ENCODE data around the gene ULK1. TPM values are rescaled to one million over a fixed set of nuclear protein-coding genes. Genes with fewer than 3 reads are reported as not detected.

The ULK1 gene
- polyA plus RNA-seq, 1 donor from 2014 or later: 19.0 TPM

DNA sequence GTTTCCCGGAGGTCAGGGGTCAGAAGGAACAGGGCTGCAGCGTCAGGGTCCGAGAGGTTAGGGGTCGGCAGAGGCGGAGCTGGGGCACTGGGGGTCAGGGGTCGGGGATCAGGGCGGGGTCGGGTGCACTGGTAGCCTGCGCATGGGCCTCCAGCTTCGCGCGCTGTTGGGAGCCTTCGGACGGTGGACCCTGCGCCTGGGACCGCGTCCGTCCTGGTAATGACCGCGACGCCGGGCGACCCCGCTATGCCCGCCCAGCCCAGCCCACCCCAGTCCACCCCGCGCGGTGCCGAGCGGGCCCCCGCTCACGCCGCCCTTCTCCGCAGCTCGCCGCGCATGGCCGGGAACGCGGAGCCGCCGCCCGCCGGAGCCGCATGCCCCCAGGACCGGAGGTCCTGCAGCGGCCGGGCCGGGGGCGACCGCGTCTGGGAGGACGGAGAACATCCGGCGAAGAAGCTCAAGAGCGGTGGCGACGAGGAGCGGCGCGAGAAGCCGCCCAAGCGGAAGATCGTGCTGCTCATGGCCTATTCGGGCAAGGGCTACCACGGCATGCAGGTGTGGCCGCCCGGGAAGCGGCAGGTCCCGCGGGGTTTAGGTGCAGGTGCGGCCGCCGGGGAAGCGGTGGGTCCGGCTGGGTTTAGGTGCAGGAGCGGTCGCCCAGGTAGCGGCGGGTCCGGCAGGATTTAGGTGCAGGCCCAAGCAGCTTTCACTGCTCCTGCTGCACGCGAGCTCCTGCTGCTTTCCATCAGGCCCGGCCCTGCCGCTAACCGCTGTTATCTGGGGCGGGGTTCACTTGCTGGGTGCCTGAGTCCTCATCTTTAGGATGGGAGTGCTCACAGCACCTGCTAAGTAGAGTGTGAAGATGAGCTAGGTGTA, 35.4 kb downstream of the ULK1 start:
- Histone ChIP-seq H3K9me3 (ENCODE audit: low read length) (no peaks in the 10 kb centered on the region), H2AFZ (ENCODE audit: low read depth, low read length) (peak overlapping the region; percentile 25), H3K27me3 (ENCODE audit: insufficient read depth, low read depth, low read length) (no peaks in the 10 kb centered on the region), H3K79me2 (replicated peaks; ENCODE audit: insufficient read depth, low read length) (no peaks in the 10 kb centered on the region), H3K4me3 (ENCODE audit: low read length) (peak overlapping the region; percentile 86), H3K36me3 (ENCODE audit: insufficient read depth, low read length) (no peaks in the 10 kb centered on the region), H3F3A (ENCODE audit: insufficient read depth, low read length, poor library complexity, severe bottlenecking) (no peaks in the 10 kb centered on the region), H3K9ac (ENCODE audit: low read length) (peak overlapping the region; percentile 60), H4K20me1 (ENCODE audit: insufficient read depth) (no peaks in the 10 kb centered on the region), H3K27ac (ENCODE audit: low read length) (no peak overlapping the region), H3K9me2 (ENCODE audit: insufficient read depth, low read length) (no peaks in the 10 kb centered on the region), H3K4me2 (ENCODE audit: low read length) (peak overlapping the region; percentile 68)
- TF ChIP-seq TAF1 (IDR thresholded peaks at IDR 0.05; ENCODE audit: low read depth) (no peak), MXI1 (conservative IDR thresholded peaks at IDR 0.05; ENCODE audit: poor library complexity, severe bottlenecking) (no peak), EZH2 (IDR thresholded peaks at IDR 0.05; ENCODE audit: borderline replicate concordance, insufficient read depth, low read length, poor library complexity, severe bottlenecking) (no peak), EP300 (conservative IDR thresholded peaks at IDR 0.05; ENCODE audit: poor library complexity, severe bottlenecking) (no peak), SMC3 (conservative IDR thresholded peaks at IDR 0.05; ENCODE audit: poor library complexity) (no peak), POLR2AphosphoS5 (IDR thresholded peaks at IDR 0.05) (no peak), RAD21 (conservative IDR thresholded peaks at IDR 0.05) (no peak)
- TF ChIP-seq, protein P1, sequence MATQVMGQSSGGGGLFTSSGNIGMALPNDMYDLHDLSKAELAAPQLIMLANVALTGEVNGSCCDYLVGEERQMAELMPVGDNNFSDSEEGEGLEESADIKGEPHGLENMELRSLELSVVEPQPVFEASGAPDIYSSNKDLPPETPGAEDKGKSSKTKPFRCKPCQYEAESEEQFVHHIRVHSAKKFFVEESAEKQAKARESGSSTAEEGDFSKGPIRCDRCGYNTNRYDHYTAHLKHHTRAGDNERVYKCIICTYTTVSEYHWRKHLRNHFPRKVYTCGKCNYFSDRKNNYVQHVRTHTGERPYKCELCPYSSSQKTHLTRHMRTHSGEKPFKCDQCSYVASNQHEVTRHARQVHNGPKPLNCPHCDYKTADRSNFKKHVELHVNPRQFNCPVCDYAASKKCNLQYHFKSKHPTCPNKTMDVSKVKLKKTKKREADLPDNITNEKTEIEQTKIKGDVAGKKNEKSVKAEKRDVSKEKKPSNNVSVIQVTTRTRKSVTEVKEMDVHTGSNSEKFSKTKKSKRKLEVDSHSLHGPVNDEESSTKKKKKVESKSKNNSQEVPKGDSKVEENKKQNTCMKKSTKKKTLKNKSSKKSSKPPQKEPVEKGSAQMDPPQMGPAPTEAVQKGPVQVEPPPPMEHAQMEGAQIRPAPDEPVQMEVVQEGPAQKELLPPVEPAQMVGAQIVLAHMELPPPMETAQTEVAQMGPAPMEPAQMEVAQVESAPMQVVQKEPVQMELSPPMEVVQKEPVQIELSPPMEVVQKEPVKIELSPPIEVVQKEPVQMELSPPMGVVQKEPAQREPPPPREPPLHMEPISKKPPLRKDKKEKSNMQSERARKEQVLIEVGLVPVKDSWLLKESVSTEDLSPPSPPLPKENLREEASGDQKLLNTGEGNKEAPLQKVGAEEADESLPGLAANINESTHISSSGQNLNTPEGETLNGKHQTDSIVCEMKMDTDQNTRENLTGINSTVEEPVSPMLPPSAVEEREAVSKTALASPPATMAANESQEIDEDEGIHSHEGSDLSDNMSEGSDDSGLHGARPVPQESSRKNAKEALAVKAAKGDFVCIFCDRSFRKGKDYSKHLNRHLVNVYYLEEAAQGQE (IDR thresholded peaks at IDR 0.05; ENCODE audit: borderline replicate concordance): no peak
- TF ChIP-seq, protein P2, sequence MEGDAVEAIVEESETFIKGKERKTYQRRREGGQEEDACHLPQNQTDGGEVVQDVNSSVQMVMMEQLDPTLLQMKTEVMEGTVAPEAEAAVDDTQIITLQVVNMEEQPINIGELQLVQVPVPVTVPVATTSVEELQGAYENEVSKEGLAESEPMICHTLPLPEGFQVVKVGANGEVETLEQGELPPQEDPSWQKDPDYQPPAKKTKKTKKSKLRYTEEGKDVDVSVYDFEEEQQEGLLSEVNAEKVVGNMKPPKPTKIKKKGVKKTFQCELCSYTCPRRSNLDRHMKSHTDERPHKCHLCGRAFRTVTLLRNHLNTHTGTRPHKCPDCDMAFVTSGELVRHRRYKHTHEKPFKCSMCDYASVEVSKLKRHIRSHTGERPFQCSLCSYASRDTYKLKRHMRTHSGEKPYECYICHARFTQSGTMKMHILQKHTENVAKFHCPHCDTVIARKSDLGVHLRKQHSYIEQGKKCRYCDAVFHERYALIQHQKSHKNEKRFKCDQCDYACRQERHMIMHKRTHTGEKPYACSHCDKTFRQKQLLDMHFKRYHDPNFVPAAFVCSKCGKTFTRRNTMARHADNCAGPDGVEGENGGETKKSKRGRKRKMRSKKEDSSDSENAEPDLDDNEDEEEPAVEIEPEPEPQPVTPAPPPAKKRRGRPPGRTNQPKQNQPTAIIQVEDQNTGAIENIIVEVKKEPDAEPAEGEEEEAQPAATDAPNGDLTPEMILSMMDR (IDR thresholded peaks at IDR 0.05; ENCODE audit: poor library complexity, severe bottlenecking): no peak

DNA sequence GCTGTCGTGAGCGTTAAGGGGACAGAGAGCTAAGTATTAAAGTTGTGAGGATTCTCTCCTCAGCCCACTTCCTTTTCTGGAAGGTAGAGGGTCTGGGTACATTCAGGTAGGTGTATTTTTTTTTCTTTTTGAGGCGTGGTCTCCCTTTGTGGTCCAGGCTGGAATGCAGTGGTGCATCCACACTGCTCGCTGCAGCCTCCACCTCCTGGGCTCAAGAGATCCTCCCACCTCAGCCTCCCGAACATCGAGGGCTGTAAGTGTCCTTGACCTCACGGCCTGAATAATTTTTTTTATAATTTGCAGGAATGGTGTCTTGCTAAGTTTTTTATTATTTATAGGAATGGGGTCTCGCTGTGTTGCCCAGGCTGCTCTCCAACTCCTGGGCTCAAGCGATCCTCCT, 36.1 kb downstream of the ULK1 start:
- no peaks in the 10 kb centered on the region for H3K79me2 ChIP-seq (replicated peaks; ENCODE audit: insufficient read depth, low read length)
- no peaks in the 10 kb centered on the region for H3K9me2 ChIP-seq (ENCODE audit: insufficient read depth, low read length)
- H3K9ac ChIP-seq (ENCODE audit: low read length): peak overlapping the region; percentile 39
- H3K27ac ChIP-seq (ENCODE audit: low read length): no peak overlapping the region
- TF ChIP-seq SMC3 (conservative IDR thresholded peaks at IDR 0.05; ENCODE audit: poor library complexity): no peak
- TF ChIP-seq RAD21 (conservative IDR thresholded peaks at IDR 0.05): no peak
- no peak for TF ChIP-seq TAF1 (IDR thresholded peaks at IDR 0.05; ENCODE audit: low read depth)
- TF ChIP-seq POLR2AphosphoS5 (IDR thresholded peaks at IDR 0.05): no peak
- TF ChIP-seq EP300 (conservative IDR thresholded peaks at IDR 0.05; ENCODE audit: poor library complexity, severe bottlenecking): no peak
- TF ChIP-seq, protein P2 (IDR thresholded peaks at IDR 0.05; ENCODE audit: poor library complexity, severe bottlenecking): no peak
- TF ChIP-seq, protein P1 (IDR thresholded peaks at IDR 0.05; ENCODE audit: borderline replicate concordance): no peak
- no peak for TF ChIP-seq EZH2 (IDR thresholded peaks at IDR 0.05; ENCODE audit: borderline replicate concordance, insufficient read depth, low read length, poor library complexity, severe bottlenecking)
- no peak for TF ChIP-seq MXI1 (conservative IDR thresholded peaks at IDR 0.05; ENCODE audit: poor library complexity, severe bottlenecking)
- no peaks in the 10 kb centered on the region for H4K20me1 ChIP-seq (ENCODE audit: insufficient read depth)
- no peaks in the 10 kb centered on the region for H3F3A ChIP-seq (ENCODE audit: insufficient read depth, low read length, poor library complexity, severe bottlenecking)
- H3K4me3 ChIP-seq (ENCODE audit: low read length): peak overlapping the region; percentile 86
- H3K9me3 ChIP-seq (ENCODE audit: low read length): no peaks in the 10 kb centered on the region
- H3K27me3 ChIP-seq (ENCODE audit: insufficient read depth, low read depth, low read length): no peaks in the 10 kb centered on the region
- peak overlapping the region; percentile 65 for H3K4me2 ChIP-seq (ENCODE audit: low read length)
- H2AFZ ChIP-seq (ENCODE audit: low read depth, low read length): no peak overlapping the region
- H3K36me3 ChIP-seq (ENCODE audit: insufficient read depth, low read length): no peaks in the 10 kb centered on the region
